ENCODE data around the gene KLHL1. TPM values are rescaled to one million over a fixed set of nuclear protein-coding genes. Genes with fewer than 3 reads are reported as not detected.

The KLHL1 gene
- polyA plus RNA-seq, 3 donors = not detected

GRCh38 chr13:69761581-69761980, 346.7 kb downstream of the KLHL1 start:
- H4K20me1 ChIP-seq (ENCODE audit: insufficient read depth, low read length) = no peaks in the 10 kb centered on the region
- no peak for TF ChIP-seq CTCF (IDR thresholded peaks at IDR 0.05)
- no peak overlapping the region for H3K27ac ChIP-seq (ENCODE audit: low read depth in 1 of 2, low read length in 2 of 2)
- peaks cover 4 to 13% of the 10 kb centered on the region in 2 donors for H3K9me3 ChIP-seq (replicated peaks in 1 of 2; ENCODE audit: control insufficient read depth in 1 of 2, insufficient read depth in 1 of 2, low read length in 2 of 2)
- H3K79me2 ChIP-seq (ENCODE audit: insufficient read depth, low read length) = no peaks in the 10 kb centered on the region
- Mint-ChIP-seq H3K9me3 (peaks cover 0 to 10% (median 4%) of the 10 kb centered on the region in 7 donors), H3K27me3 (ENCODE audit: low read depth in 3 of 3) (no peaks in the 10 kb centered on the region), H3K36me3 (no peaks in the 10 kb centered on the region), H3K27ac (no peak overlapping the region), H3K4me1 (no peaks in the 10 kb centered on the region), H3K4me3 (no peak overlapping the region)
- H2AFZ ChIP-seq (ENCODE audit: insufficient read depth, low read depth, low read length, poor library complexity, severe bottlenecking) = no peak overlapping the region
- H3K9ac ChIP-seq (ENCODE audit: insufficient read depth, low read length, poor library complexity, severe bottlenecking) = no peak overlapping the region
- intact Hi-C loops (cut with micrococcal nuclease) = no loop called here
- no peak for DNase-seq
- no peaks in the 10 kb centered on the region for H3K4me1 ChIP-seq (ENCODE audit: control insufficient read depth in 1 of 2, insufficient read depth in 2 of 2, low read length in 2 of 2)
- no peaks in the 10 kb centered on the region for H3K27me3 ChIP-seq (ENCODE audit: control insufficient read depth in 2 of 2, insufficient read depth in 2 of 2, low read length in 2 of 2)
- H3K4me2 ChIP-seq (replicated peaks; ENCODE audit: extremely low read depth, low read length, poor library complexity, severe bottlenecking) = no peak overlapping the region
- no peaks in the 10 kb centered on the region for H3K36me3 ChIP-seq (replicated peaks in 1 of 2; ENCODE audit: control insufficient read depth in 1 of 2, insufficient read depth in 2 of 2, low read length in 2 of 2)
- WGBS (ENCODE audit: insufficient coverage) = no CpG with 5 or more reads among the region's 1 CpG
- no peak overlapping the region for H3K4me3 ChIP-seq (replicated peaks in 1 of 3; ENCODE audit: low read depth in 2 of 3, low read length in 3 of 3)

GRCh38 chr13:69755101-69755500, 353.2 kb downstream of the KLHL1 start:
- H4K20me1 ChIP-seq (ENCODE audit: insufficient read depth, low read length) = no peaks in the 10 kb centered on the region

More at GRCh38 chr13:69755101-69755500, 353.2 kb downstream of the KLHL1 start:
- Histone ChIP-seq H3K9ac (ENCODE audit: insufficient read depth, low read length, poor library complexity, severe bottlenecking) (no peak overlapping the region), H3K4me1 (ENCODE audit: control insufficient read depth in 1 of 2, insufficient read depth in 2 of 2, low read length in 2 of 2) (no peaks in the 10 kb centered on the region), H2AFZ (ENCODE audit: insufficient read depth, low read depth, low read length, poor library complexity, severe bottlenecking) (no peak overlapping the region), H3K27ac (ENCODE audit: low read depth in 1 of 2, low read length in 2 of 2) (no peak overlapping the region), H3K36me3 (replicated peaks in 1 of 2; ENCODE audit: control insufficient read depth in 1 of 2, insufficient read depth in 2 of 2, low read length in 2 of 2) (no peaks in the 10 kb centered on the region), H3K79me2 (ENCODE audit: insufficient read depth, low read length) (no peaks in the 10 kb centered on the region), H3K9me3 (replicated peaks in 1 of 2; ENCODE audit: control insufficient read depth in 1 of 2, insufficient read depth in 1 of 2, low read length in 2 of 2) (peaks cover 8 to 14% of the 10 kb centered on the region in 2 donors), H3K27me3 (ENCODE audit: control insufficient read depth in 2 of 2, insufficient read depth in 2 of 2, low read length in 2 of 2) (no peaks in the 10 kb centered on the region), H3K4me3 (replicated peaks in 1 of 3; ENCODE audit: low read depth in 2 of 3, low read length in 3 of 3) (no peak overlapping the region), H3K4me2 (replicated peaks; ENCODE audit: extremely low read depth, low read length, poor library complexity, severe bottlenecking) (no peak overlapping the region)
- intact Hi-C loops (cut with micrococcal nuclease) = no loop called here
- no peak overlapping the region for H3K27ac Mint-ChIP-seq
- H3K36me3 Mint-ChIP-seq = no peaks in the 10 kb centered on the region
- no CpG with 5 or more reads among the region's 2 CpGs for WGBS (ENCODE audit: insufficient coverage)
- DNase-seq = no peak
- no peaks in the 10 kb centered on the region for H3K27me3 Mint-ChIP-seq (ENCODE audit: low read depth in 3 of 3)
- no peak for TF ChIP-seq CTCF (IDR thresholded peaks at IDR 0.05)
- no peak overlapping the region for H3K4me3 Mint-ChIP-seq
- H3K4me1 Mint-ChIP-seq = no peaks in the 10 kb centered on the region
- H3K9me3 Mint-ChIP-seq = peaks cover 2 to 11% (median 5%) of the 10 kb centered on the region in 7 donors
